GM18498 (cell line): ENCODE results near the gene RNASE2.
"Not testable (repeated sequence)": the region's sequence is repeated elsewhere in the genome, so short reads cannot be mapped to it uniquely, and the experiment has no call there.

Experiments
- ATAC-seq: cut with Tn5 transposase; IDR thresholded peaks from one replicate; pipeline ENCODE4 v1.9.1; 2021; ENCODE audit warnings: mild to moderate bottlenecking, moderate library complexity; ENCODE audit not compliant: unreplicated experiment

Gene RNASE2

GRCh38 chr14:20954736-20955537 lies at the start of gene RNASE2:
Gene RNASE2, plus strand, starts transcription at chr14:20955487. Its CDS starts 285 bp downstream, at chr14:20955772.
- not testable (repeated sequence) for ATAC-seq

- ATAC-seq = no peak
Measured at GRCh38 chr14:20905676-20906075, 49.6 kb upstream of the RNASE2 start.

- no peak for ATAC-seq
Measured at GRCh38 chr14:20907214-20907613, 48.1 kb upstream of the RNASE2 start.

GRCh38 chr14:20910822-20911221 lies 44.5 kb upstream of the RNASE2 start:
- not testable (repeated sequence) for ATAC-seq

GRCh38 chr14:20919038-20919756 lies 36.1 kb upstream of the RNASE2 start:
- ATAC-seq = not testable (repeated sequence)

GRCh38 chr14:20923766-20924297 lies 31.5 kb upstream of the RNASE2 start:
- not testable (repeated sequence) for ATAC-seq

GRCh38 chr14:20934148-20934762 lies 21.0 kb upstream of the RNASE2 start:
- ATAC-seq = no peak

- no peak for ATAC-seq
Measured at GRCh38 chr14:20935303-20935984, 19.8 kb upstream of the RNASE2 start.

GRCh38 chr14:20945146-20945545 lies 10.1 kb upstream of the RNASE2 start:
- ATAC-seq = not testable (repeated sequence)

- ATAC-seq = not testable (repeated sequence)
Measured at GRCh38 chr14:20946707-20947106, 8.6 kb upstream of the RNASE2 start.

- ATAC-seq = not testable (repeated sequence)
Measured at GRCh38 chr14:20955538-20955873, 219 bp downstream of the RNASE2 start.

- ATAC-seq = no peak
Measured at GRCh38 chr14:20956376-20956976, 1.2 kb downstream of the RNASE2 start.

GRCh38 chr14:20958946-20959345 lies 3.7 kb downstream of the RNASE2 start:
- not testable (repeated sequence) for ATAC-seq

- ATAC-seq = no peak
Measured at GRCh38 chr14:20969336-20969735, 14.0 kb downstream of the RNASE2 start.

- ATAC-seq = peak; percentile 10
Measured at GRCh38 chr14:20970647-20970982, 15.3 kb downstream of the RNASE2 start.

- peak; percentile 96 for ATAC-seq
Measured at GRCh38 chr14:20970983-20971704, 15.9 kb downstream of the RNASE2 start.

- peak; percentile 30 for ATAC-seq
Measured at GRCh38 chr14:20971705-20972021, 16.4 kb downstream of the RNASE2 start.

GRCh38 chr14:20973501-20973900 lies 18.2 kb downstream of the RNASE2 start:
- no peak for ATAC-seq

- no peak for ATAC-seq
Measured at GRCh38 chr14:20976291-20976690, 21.0 kb downstream of the RNASE2 start.

GRCh38 chr14:20978687-20979086 lies 23.4 kb downstream of the RNASE2 start:
- no peak for ATAC-seq
